GM19455 (cell line): ENCODE measurements around the gene KAT6B.

Experiments
- ATAC-seq: cut with Tn5 transposase; IDR thresholded peaks from one replicate; pipeline ENCODE4 v1.9.1; 2021; ENCODE audit not compliant: unreplicated experiment

Gene KAT6B

GRCh38 chr10:75057680-75058079 lies 231.3 kb downstream of the KAT6B start:
- no peak for ATAC-seq

GRCh38 chr10:75058161-75058560 lies 231.8 kb downstream of the KAT6B start:
- ATAC-seq = no peak

DNA sequence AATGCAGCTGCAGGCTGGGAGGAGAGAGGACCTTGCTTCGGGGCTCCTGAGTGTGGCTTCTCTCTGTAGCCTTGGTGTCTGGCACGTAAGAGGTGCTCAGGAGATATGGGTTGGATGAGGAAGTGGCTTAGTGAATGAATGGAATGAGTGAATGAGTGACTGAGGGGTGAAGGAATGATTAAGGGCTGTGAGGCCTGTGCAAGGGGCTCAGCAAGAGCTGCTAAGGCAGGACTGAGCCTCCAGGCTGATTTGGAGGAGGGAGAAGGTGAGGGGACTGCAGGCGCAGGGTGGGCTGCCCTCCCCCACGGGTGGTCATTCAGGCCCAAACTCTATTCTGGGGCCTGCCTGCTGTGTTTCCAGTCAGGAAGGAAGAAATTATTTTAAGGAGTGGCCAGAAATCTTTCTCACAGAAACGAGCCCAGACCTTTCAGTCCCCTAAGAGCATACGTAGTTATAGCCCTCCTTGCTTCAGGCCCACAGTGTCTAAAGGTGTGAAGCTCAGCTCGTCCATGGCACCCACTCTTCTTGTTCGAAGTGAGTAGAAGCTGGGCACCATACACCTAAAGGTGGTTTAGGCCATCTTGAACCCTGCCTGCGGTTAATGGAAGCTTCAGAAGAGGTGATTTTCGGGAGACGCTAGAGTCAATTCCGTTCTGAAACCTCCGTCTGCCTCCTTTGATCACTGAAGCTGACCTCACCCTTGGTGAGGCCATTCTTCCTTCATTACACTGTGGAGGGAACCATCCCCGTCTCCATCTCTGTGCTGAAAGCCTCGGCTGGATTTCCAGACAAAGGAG lies 235.5 kb downstream of the KAT6B start:
- ATAC-seq = no peak

- ATAC-seq = no peak
These were observed 236.3 kb downstream of the KAT6B start for GRCh38 chr10:75062506-75063299.

- ATAC-seq = no peak
These were observed 237.2 kb downstream of the KAT6B start for GRCh38 chr10:75063461-75064230.

DNA sequence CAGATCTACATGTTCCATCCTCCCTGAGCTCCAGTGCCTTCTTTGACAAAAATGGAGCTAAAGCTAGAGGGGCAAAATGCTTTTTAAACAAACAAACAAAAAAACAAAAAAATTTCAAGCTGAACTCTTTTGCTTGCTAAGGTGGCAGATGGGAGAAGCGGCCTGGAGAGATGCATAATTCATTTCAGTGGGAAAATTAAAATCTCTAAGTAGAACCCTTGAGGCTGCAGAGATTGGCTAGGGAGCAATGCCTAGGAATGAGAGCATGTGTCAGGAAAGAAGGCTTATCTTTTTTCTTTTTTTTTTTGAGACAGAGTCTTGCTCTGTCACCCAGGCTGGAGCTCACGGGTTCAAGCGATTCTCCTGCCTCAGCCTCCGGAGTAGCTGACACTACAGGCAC lies 238.7 kb downstream of the KAT6B start:
- ATAC-seq = no peak

DNA sequence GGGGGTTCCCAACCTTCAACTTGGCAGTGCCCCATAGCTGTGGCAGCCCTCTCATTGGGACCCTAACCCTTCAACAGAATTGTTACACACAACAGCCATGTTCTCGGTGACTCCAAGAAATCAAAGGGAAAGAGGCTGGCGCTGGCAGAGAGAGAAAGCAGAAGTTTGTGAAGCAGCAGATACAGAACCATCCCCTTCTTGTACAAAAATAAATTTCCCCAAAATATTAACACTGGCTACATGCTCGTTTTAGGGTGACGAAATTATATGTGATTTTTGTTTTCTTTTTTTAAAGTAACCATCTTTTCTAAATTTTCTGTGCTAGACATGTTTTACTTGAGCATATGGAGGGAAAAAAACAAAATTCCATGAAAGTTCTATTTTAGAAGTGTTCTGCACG lies 239.9 kb downstream of the KAT6B start:
- ATAC-seq = no peak

- no peak for ATAC-seq
These were observed 240.9 kb downstream of the KAT6B start for GRCh38 chr10:75067272-75067671.

DNA sequence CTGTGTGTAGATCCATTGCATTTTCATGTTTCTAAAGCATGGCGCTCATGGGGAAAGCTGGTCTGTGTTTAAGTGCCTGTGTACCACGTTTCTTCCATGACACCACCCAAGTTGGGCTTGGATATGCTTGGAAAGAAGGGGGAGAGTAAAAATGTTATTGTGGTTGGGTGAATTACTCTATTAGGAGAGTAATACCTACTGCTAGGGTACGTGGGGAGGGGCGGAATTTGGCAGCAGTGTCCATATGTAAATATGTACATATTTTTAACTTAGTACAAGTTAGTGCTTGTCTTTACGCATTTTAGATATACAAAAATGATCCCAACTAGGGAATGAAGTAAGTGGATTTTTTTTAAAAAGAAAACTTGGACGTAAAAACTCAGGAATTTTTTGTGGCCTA lies 242.1 kb downstream of the KAT6B start:
- ATAC-seq = no peak

DNA sequence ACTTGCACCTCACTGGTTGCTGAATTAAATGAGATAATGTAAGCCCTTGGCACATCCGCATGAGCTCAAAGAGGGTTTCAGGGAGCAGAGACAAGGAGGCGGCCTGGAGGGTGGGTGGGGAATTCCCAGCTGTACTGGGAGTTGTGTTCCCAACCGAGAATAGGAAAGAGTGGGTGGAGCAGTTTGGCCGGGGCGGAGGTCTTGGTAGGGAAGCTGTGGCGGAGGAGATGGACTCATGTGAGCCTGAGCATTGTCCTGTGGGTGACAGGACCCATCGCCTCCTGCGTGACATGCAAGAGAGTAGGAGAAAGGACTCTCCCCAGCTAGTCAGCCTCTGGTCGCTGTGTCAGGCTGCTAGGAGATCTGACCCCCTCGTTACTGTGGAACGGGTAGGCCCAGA lies 244.1 kb downstream of the KAT6B start:
- no peak for ATAC-seq

DNA sequence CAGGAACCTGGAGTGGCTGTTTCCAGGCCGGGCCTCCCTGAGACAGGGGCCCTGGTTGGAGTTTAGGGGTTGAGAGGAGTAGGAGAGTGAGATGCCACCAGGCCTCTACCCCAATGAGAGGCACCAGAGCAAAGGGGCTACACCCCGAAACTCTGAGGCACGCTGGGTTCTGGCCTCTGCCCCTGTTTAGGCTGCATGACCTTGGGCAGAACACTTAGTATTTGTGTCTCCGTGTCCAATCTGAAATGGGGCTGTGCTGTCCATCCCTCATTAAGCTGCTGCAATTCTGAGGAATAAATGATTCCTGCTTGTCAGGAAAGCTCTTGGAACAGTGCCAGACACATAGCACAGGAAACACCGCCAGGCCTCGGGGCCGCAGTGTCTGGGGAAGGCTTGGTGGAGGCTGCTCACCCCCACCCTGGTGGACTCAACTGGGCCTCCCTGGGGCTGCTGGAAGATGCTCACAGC lies 244.6 kb downstream of the KAT6B start:
- ATAC-seq = no peak

DNA sequence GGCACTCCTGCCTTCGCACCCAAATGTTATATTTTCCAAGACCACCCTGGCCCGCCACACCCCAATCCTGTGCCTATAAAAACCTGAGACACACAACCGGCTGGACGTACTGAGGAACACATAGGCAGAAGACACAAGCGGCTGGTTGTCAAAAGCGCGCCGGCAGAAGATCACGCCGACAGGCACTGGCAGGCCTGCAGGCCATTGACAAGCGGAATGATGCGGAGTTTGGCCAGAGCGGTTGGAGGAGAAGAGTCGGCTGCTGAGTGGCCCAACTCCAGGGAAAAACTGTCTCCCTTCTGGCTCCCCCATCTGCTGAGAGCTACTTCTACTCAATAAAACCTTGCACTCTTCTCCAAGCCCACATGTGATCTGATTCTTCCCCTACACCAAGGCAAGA lies 245.4 kb downstream of the KAT6B start:
- no peak for ATAC-seq

- no peak for ATAC-seq
These were observed 246.3 kb downstream of the KAT6B start for GRCh38 chr10:75072727-75073126.

- ATAC-seq = no peak
These were observed 247.0 kb downstream of the KAT6B start for GRCh38 chr10:75073442-75073841.

- ATAC-seq = no peak
These were observed 248.5 kb downstream of the KAT6B start for GRCh38 chr10:75074711-75075445.

- no peak for ATAC-seq
These were observed 249.9 kb downstream of the KAT6B start for GRCh38 chr10:75076348-75076747.

GRCh38 chr10:75079436-75080083 lies 253.2 kb downstream of the KAT6B start:
- ATAC-seq = no peak

DNA sequence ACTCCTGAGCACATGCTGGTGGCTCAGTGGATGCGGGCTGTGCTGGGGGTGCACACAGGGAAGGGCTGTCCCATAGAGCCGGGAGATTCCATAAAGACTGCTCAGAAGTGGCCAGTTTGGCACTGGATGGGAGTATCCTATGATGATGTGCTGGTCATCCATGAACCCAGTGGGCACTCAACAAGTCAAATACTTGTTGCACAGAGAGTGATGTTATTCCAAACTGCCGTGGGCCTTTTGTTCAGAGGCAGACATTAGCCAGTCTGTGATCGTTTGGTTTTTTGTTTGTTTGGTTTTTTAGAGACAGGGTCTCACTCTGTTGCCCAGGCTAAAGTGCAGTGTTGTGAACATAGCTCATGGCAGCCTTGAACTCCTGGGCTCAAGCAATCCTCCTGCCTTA lies 254.2 kb downstream of the KAT6B start:
- no peak for ATAC-seq

- no peak for ATAC-seq
These were observed 255.0 kb downstream of the KAT6B start for GRCh38 chr10:75081379-75081778.
